ENCODE data around the gene ARL16.

DNA sequence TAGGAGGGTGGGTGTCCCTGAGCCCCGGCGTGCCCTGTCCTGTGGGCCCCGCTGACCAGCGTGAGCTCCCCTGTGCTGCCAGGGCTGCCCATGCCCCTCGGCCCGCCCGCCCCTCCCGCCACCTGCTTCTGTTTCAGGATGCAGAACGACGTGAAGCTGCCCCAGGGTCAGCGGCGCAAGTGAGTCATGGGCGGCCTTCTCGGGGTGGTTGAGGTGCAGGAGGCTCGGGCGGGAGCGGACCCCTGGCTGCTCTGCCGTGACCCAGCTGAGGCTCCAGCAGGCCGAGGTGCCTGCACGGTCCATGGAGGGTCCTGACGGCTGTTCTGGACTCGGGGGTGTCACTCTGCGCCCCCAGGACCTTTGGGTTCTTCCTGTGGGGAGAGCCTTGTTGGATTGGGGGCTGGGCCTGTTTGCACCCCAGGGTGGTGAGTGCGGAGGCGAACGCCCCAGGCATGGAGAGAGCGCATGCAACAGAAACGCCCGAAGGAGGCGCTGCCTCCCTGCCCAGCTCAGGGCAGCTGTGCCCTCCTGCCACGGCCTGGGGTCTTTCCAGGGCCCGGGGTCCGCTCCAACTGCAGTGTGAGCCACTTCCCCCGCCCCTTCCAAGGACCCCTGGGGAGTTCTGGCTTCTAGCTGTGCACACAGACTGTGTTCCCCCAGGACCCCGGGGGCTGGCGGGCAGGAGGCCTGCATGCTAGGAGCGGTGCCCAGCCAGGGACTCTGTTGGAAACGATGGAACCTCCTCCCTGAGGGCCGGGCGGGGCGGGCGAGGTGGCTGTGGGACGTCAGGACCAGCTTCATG lies 32.5 kb upstream of the ARL16 start:
- TF ChIP-seq, protein P1, sequence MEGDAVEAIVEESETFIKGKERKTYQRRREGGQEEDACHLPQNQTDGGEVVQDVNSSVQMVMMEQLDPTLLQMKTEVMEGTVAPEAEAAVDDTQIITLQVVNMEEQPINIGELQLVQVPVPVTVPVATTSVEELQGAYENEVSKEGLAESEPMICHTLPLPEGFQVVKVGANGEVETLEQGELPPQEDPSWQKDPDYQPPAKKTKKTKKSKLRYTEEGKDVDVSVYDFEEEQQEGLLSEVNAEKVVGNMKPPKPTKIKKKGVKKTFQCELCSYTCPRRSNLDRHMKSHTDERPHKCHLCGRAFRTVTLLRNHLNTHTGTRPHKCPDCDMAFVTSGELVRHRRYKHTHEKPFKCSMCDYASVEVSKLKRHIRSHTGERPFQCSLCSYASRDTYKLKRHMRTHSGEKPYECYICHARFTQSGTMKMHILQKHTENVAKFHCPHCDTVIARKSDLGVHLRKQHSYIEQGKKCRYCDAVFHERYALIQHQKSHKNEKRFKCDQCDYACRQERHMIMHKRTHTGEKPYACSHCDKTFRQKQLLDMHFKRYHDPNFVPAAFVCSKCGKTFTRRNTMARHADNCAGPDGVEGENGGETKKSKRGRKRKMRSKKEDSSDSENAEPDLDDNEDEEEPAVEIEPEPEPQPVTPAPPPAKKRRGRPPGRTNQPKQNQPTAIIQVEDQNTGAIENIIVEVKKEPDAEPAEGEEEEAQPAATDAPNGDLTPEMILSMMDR (IDR thresholded peaks at IDR 0.05; ENCODE audit: insufficient read depth, low read length) = no peak
- TF ChIP-seq SPI1 (IDR thresholded peaks at IDR 0.05; ENCODE audit: borderline replicate concordance, low read depth) (no peak), POLR2AphosphoS5 (IDR thresholded peaks at IDR 0.05; ENCODE audit: low read depth) (no peak), GABPA (IDR thresholded peaks at IDR 0.05; ENCODE audit: low read depth) (no peak)
- TF ChIP-seq, protein P2, sequence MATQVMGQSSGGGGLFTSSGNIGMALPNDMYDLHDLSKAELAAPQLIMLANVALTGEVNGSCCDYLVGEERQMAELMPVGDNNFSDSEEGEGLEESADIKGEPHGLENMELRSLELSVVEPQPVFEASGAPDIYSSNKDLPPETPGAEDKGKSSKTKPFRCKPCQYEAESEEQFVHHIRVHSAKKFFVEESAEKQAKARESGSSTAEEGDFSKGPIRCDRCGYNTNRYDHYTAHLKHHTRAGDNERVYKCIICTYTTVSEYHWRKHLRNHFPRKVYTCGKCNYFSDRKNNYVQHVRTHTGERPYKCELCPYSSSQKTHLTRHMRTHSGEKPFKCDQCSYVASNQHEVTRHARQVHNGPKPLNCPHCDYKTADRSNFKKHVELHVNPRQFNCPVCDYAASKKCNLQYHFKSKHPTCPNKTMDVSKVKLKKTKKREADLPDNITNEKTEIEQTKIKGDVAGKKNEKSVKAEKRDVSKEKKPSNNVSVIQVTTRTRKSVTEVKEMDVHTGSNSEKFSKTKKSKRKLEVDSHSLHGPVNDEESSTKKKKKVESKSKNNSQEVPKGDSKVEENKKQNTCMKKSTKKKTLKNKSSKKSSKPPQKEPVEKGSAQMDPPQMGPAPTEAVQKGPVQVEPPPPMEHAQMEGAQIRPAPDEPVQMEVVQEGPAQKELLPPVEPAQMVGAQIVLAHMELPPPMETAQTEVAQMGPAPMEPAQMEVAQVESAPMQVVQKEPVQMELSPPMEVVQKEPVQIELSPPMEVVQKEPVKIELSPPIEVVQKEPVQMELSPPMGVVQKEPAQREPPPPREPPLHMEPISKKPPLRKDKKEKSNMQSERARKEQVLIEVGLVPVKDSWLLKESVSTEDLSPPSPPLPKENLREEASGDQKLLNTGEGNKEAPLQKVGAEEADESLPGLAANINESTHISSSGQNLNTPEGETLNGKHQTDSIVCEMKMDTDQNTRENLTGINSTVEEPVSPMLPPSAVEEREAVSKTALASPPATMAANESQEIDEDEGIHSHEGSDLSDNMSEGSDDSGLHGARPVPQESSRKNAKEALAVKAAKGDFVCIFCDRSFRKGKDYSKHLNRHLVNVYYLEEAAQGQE (IDR thresholded peaks at IDR 0.05; ENCODE audit: insufficient replicate concordance, low read depth) = no peak

Measured in HL-60 (cell line).